ENCODE data around the gene CILP2.

CILP2 gene

GRCh38 chr19:19530423-19530804 lies 7.7 kb upstream of the CILP2 start:
- no peak for DNase-seq (ENCODE audit: low read depth)

GRCh38 chr19:19530889-19531288 lies 7.2 kb upstream of the CILP2 start:
- DNase-seq (ENCODE audit: low read depth) = no peak

- DNase-seq (ENCODE audit: low read depth) = peak; percentile 72
These were observed 5.9 kb upstream of the CILP2 start for GRCh38 chr19:19531951-19532805.

- no peak for DNase-seq (ENCODE audit: low read depth)
These were observed 5.0 kb upstream of the CILP2 start for GRCh38 chr19:19532806-19533701.

GRCh38 chr19:19533841-19534240 lies 4.2 kb upstream of the CILP2 start:
- DNase-seq (ENCODE audit: low read depth) = no peak

- no peak for DNase-seq (ENCODE audit: low read depth)
These were observed 3.4 kb upstream of the CILP2 start for GRCh38 chr19:19534556-19535265.

GRCh38 chr19:19535311-19536191 lies 2.5 kb upstream of the CILP2 start:
- no peak for DNase-seq (ENCODE audit: low read depth)

GRCh38 chr19:19537075-19538048 lies 703 bp upstream of the CILP2 start:
- DNase-seq (ENCODE audit: low read depth) = no peak

- no peak for DNase-seq (ENCODE audit: low read depth)
These were observed 711 bp downstream of the CILP2 start for GRCh38 chr19:19538785-19539166.

GRCh38 chr19:19539698-19540063 lies 1.6 kb downstream of the CILP2 start:
- no peak for DNase-seq (ENCODE audit: low read depth)

GRCh38 chr19:19540064-19540714 lies 2.1 kb downstream of the CILP2 start:
- peak; percentile 51 for DNase-seq (ENCODE audit: low read depth)

- peak; percentile 46 for DNase-seq (ENCODE audit: low read depth)
These were observed 2.9 kb downstream of the CILP2 start for GRCh38 chr19:19540715-19541515.

- DNase-seq (ENCODE audit: low read depth) = no peak
These were observed 3.6 kb downstream of the CILP2 start for GRCh38 chr19:19541616-19542015.

GRCh38 chr19:19542507-19542906 lies 4.4 kb downstream of the CILP2 start:
- DNase-seq (ENCODE audit: low read depth) = no peak

GRCh38 chr19:19543101-19543500 lies 5.0 kb downstream of the CILP2 start:
- no peak for DNase-seq (ENCODE audit: low read depth)

GRCh38 chr19:19543640-19544039 lies 5.6 kb downstream of the CILP2 start:
- DNase-seq (ENCODE audit: low read depth) = no peak

GRCh38 chr19:19544257-19544953 lies 6.3 kb downstream of the CILP2 start:
- no peak for DNase-seq (ENCODE audit: low read depth)

GRCh38 chr19:19544954-19545591 lies 7.0 kb downstream of the CILP2 start:
- no peak for DNase-seq (ENCODE audit: low read depth)

Data from stimulated activated CD8-positive, alpha-beta memory T cell treated with anti-CD3 and anti-CD28 coated beads, Interleukin-12 subunit alpha, Interleukin-12 subunit beta, amount 100 ng/mL, for 4 hours (primary cell).